Peyer's patch (tissue), 4 donors: ENCODE measurements around the gene RESP18. TPM values are rescaled to one million over a fixed set of nuclear protein-coding genes. Genes with fewer than 3 reads are reported as not detected.

ENCODE experiments used
- DNase-seq, 3 donors: peaks; one replicate each; pipeline ENCODE4 v3.0.0-alpha.2; 2017 to 2019
- H3K27ac ChIP-seq, 4 donors: fragments of 200-600 bp; sonication (generic); one replicate each; pipeline ENCODE4 v1.5.1; 2016 to 2019
- H3K27me3 ChIP-seq, 2 donors: fragments of 200-600 bp; sonication (generic); one replicate each; pipeline ENCODE4 v1.5.1; 2019
- H3K36me3 ChIP-seq, 3 donors: fragments of 200-600 bp; sonication (generic); one replicate each; pipeline ENCODE4 v1.5.1; 2016 to 2019
- H3K4me1 ChIP-seq, 4 donors: fragments of 200-600 bp; sonication (generic); one replicate each; pipeline ENCODE4 v1.5.1; 2016 to 2019
- H3K4me3 ChIP-seq, 4 donors: fragments of 200-600 bp; sonication (generic); 1 replicate in 3 of 4; 2 replicates in 1 of 4; pipeline ENCODE4 v1.5.1; 2016 to 2019; ENCODE audit warnings: mild to moderate bottlenecking in 1 of 4
- H3K9me3 ChIP-seq, 4 donors: fragments of 200-600 bp; sonication (generic); one replicate each; pipeline ENCODE4 v1.5.1; 2016 to 2019; ENCODE audit warnings: mild to moderate bottlenecking in 1 of 4
- POLR2A ChIP-seq, 2 donors: fragments of 450-650 bp; IDR thresholded peaks; one replicate each; pipeline ENCODE4 v1.5.1; 2017; ENCODE audit warnings: antibody characterized with exemption in 2 of 2, mild to moderate bottlenecking in 2 of 2, moderate library complexity in 2 of 2
- small RNA-seq, 2 donors: library from RNA; depleted of rRNA; stranded (forward); fragments of <200 nt; gene quantifications; one replicate each; pipeline ENCODE3, GENCODE V24; 2016
- total RNA-seq, 4 donors: library from RNA; depleted of rRNA; stranded (reverse); fragments of >200 nt; gene quantifications; one replicate each; pipeline ENCODE4 v1.1.0, GENCODE V29; 2016
- TF ChIP-seq, protein P1 (sequence below), 6 experiments: fragments of 450-650 bp in 4 of 6; fragments of 200-600 bp in 2 of 6; sonication (generic) in 1 of 6; IDR thresholded peaks; one replicate each; pipeline ENCODE4 v1.5.1; 2017 to 2019; ENCODE audit warnings: antibody characterized with exemption in 6 of 6, mild to moderate bottlenecking in 3 of 6, moderate library complexity in 1 of 6

The RESP18 gene
- total RNA-seq, 4 donors from 2014 or later: not detected

DNA sequence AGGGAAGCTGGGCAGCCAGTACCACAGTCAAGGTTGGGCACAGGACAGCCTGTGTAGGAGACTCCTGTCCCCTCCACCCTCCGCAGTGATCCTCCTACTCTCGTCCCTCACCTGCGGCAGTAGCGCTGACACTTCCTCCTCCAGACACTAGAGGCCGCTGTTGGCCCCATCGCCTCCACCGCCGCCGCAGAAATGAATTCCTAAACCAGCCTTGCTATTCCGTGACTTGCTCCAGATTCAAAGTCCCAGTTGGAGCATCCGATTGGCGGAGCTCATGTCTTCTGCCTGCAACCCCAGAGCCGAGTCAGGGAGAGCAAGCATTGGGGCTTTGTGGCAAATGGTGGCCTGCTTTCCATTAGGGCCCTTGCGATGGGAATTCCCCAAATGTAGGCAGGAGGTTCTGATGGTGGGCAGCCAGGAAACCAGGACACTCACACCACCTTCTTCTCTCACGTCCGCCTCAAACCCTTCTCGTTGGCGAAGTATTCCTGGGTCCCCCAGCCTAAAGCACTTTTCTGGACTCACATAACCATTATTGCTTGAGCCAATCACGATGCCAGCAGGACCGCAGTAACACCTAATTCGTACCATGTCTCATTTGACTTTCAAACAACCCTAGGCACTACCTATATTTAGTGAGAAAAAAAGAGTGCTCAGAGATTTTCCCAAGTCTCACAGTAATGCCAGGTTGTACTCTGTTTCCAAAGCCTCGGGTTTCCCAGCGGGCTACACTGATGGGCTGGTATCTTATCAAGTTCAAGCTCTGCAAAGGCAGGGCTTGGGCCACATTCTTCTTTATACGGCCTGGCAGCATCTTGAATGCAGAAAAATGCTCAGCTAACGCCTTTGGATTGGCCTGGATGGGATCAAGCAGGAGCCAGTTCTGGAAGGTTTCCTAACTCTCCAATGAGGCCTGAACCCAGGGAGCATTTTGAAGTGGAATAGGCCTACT lies 54.6 kb downstream of the RESP18 start:
- Histone ChIP-seq H3K9me3 (no peaks in the 10 kb centered on the region), H3K4me3 (peak overlapping the region; percentile 18 to 77 (median 32)), H3K27ac (peak overlapping the region; percentile 93 to 99 (median 97)), H3K36me3 (peaks cover 0 to 21% (median 0%) of the 10 kb centered on the region in 3 donors), H3K4me1 (peaks cover 0 to 30% (median 9%) of the 10 kb centered on the region in 4 donors), H3K27me3 (no peaks in the 10 kb centered on the region)
- TF ChIP-seq, protein P1, sequence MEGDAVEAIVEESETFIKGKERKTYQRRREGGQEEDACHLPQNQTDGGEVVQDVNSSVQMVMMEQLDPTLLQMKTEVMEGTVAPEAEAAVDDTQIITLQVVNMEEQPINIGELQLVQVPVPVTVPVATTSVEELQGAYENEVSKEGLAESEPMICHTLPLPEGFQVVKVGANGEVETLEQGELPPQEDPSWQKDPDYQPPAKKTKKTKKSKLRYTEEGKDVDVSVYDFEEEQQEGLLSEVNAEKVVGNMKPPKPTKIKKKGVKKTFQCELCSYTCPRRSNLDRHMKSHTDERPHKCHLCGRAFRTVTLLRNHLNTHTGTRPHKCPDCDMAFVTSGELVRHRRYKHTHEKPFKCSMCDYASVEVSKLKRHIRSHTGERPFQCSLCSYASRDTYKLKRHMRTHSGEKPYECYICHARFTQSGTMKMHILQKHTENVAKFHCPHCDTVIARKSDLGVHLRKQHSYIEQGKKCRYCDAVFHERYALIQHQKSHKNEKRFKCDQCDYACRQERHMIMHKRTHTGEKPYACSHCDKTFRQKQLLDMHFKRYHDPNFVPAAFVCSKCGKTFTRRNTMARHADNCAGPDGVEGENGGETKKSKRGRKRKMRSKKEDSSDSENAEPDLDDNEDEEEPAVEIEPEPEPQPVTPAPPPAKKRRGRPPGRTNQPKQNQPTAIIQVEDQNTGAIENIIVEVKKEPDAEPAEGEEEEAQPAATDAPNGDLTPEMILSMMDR (IDR thresholded peaks at IDR 0.05): peak; percentile 94 to 99 (median 96)
- no peak for TF ChIP-seq POLR2A (IDR thresholded peaks at IDR 0.05)
- DNase-seq: peak; percentile 76 to 90 (median 88)

Small RNA genes within 50 kb of the gene (small RNA-seq; reads per million reads assigned to genes)
- gene AC053503.3 (0 reads per million in 2 donors), gene MIR153-1 (0 reads per million in 2 donors)

Other genes with a start within 250 kb of the RESP18 start
- gene NHEJ1, start 171.9 kb downstream of the RESP18 start, total RNA-seq: 10 to 100 TPM; 28.1 to 91.6 (median 67.2) TPM
- 100 to 1,000 TPM in 1 of 4 donors, 10 to 100 TPM in 2, 1 to 10 TPM in 1; 5.0 to 111 (median 62.8) TPM for gene SLC23A3, start 162.7 kb downstream of the RESP18 start, total RNA-seq
- 10 to 100 TPM; 14.0 to 94.0 (median 77.4) TPM for gene CNPPD1, start 155.8 kb downstream of the RESP18 start, total RNA-seq
- gene RETREG2, start 154.5 kb downstream of the RESP18 start, total RNA-seq: 10 to 100 TPM; 44.6 to 80.3 (median 76.2) TPM
- gene ZFAND2B, start 126.0 kb downstream of the RESP18 start, total RNA-seq: 100 to 1,000 TPM in 3 of 4 donors, 10 to 100 TPM in 1; 43.7 to 129 (median 112) TPM
- 10 to 100 TPM; 18.0 to 42.1 (median 33.3) TPM for gene ABCB6, start 113.8 kb downstream of the RESP18 start, total RNA-seq
- 100 to 1,000 TPM in 1 of 4 donors, 10 to 100 TPM in 3; 23.1 to 107 (median 96.0) TPM for gene ATG9A, start 103.1 kb downstream of the RESP18 start, total RNA-seq
- gene ANKZF1, start 102.9 kb downstream of the RESP18 start, total RNA-seq: 100 to 1,000 TPM in 3 of 4 donors, 10 to 100 TPM in 1; 79.9 to 338 (median 164) TPM
- gene GLB1L, start 87.3 kb downstream of the RESP18 start, total RNA-seq: 1 to 10 TPM in 3 of 4 donors, not detected in 1; 2.7 to 9.5 (median 7.0) TPM
- gene STK16, start 87.3 kb downstream of the RESP18 start, total RNA-seq: 10 to 100 TPM; 19.4 to 27.1 (median 24.3) TPM
- not detected for gene TUBA4B, start 79.5 kb downstream of the RESP18 start, total RNA-seq
- 100 to 1,000 TPM in 3 of 4 donors, 10 to 100 TPM in 1; 49.5 to 137 (median 129) TPM for gene TUBA4A, start 78.8 kb downstream of the RESP18 start, total RNA-seq
- gene DNAJB2, start 53.4 kb downstream of the RESP18 start, total RNA-seq: 10 to 100 TPM; 34.7 to 69.4 (median 58.3) TPM
- gene PTPRN, start 23.3 kb downstream of the RESP18 start, total RNA-seq: 1 to 10 TPM in 2 of 4 donors, under 1 TPM in 1, not detected in 1; 0.88 to 4.9 (median 2.3) TPM
- gene DNPEP, start 55.2 kb upstream of the RESP18 start, total RNA-seq: 100 to 1,000 TPM in 3 of 4 donors, 10 to 100 TPM in 1; 90.8 to 180 (median 177) TPM
- gene DES, start 85.6 kb upstream of the RESP18 start, total RNA-seq: 100 to 1,000 TPM in 2 of 4 donors, 10 to 100 TPM in 2; 82.0 to 574 (median 112) TPM
- 10 to 100 TPM in 2 of 4 donors, 1 to 10 TPM in 2; 3.2 to 49.5 (median 10.2) TPM for gene SPEG, start 102.1 kb upstream of the RESP18 start, total RNA-seq
- 10 to 100 TPM; 35.0 to 69.6 (median 38.9) TPM for gene GMPPA, start 166.1 kb upstream of the RESP18 start, total RNA-seq
- under 1 TPM in 1 of 4 donors, not detected in 3; 0.27 TPM for gene ASIC4, start 181.7 kb upstream of the RESP18 start, total RNA-seq
- gene CHPF, start 211.1 kb upstream of the RESP18 start, total RNA-seq: 100 to 1,000 TPM in 1 of 4 donors, 10 to 100 TPM in 3; 19.0 to 122 (median 90.5) TPM
- 10 to 100 TPM in 3 of 4 donors, 1 to 10 TPM in 1; 6.6 to 25.5 (median 13.9) TPM for gene TMEM198, start 211.3 kb upstream of the RESP18 start, total RNA-seq
- 10 to 100 TPM in 3 of 4 donors, 1 to 10 TPM in 1; 7.5 to 43.7 (median 21.2) TPM for gene OBSL1, start 238.8 kb upstream of the RESP18 start, total RNA-seq
- not detected for gene INHA, start 239.6 kb upstream of the RESP18 start, total RNA-seq